Endodermal cell (in vitro differentiated cells): ENCODE data around the gene SCNN1A. TPM values are rescaled to one million over a fixed set of nuclear protein-coding genes. Genes with fewer than 3 reads are reported as not detected.

Experiments used
- DNase-seq: peaks from one replicate; pipeline ENCODE4 v3.0.0-alpha.2; 2017
- H3K27ac ChIP-seq: 2 replicates; pipeline ENCODE4 v1.5.1; 2013; ENCODE audit warnings: mild to moderate bottlenecking, low read depth, low read length, moderate library complexity
- H3K27me3 ChIP-seq: 2 replicates; pipeline ENCODE4 v1.6.1; 2013; ENCODE audit warnings: mild to moderate bottlenecking, low read length, moderate library complexity; ENCODE audit not compliant: insufficient read depth, control insufficient read depth, poor library complexity, severe bottlenecking
- H3K36me3 ChIP-seq: 2 replicates; pipeline ENCODE4 v1.7.0; 2013; ENCODE audit warnings: mild to moderate bottlenecking, low read length, moderate library complexity; ENCODE audit not compliant: control insufficient read depth, insufficient read depth
- H3K4me1 ChIP-seq: one replicate; pipeline ENCODE4 v1.7.0; 2013; ENCODE audit warnings: low read length; ENCODE audit not compliant: control insufficient read depth, insufficient read depth
- H3K4me3 ChIP-seq: 2 replicates; pipeline ENCODE4 v1.5.1; 2013; ENCODE audit warnings: mild to moderate bottlenecking, low read length, moderate library complexity
- H3K9ac ChIP-seq: 2 replicates; pipeline ENCODE4 v1.6.1; 2013; ENCODE audit warnings: mild to moderate bottlenecking, low read length, moderate library complexity; ENCODE audit not compliant: poor library complexity, severe bottlenecking; ENCODE audit errors: extremely low read depth
- H3K9me3 ChIP-seq: 2 replicates; pipeline ENCODE4 v1.6.1; 2013; ENCODE audit warnings: mild to moderate bottlenecking, low read length, moderate library complexity; ENCODE audit not compliant: control insufficient read depth
- H3K27ac Mint-ChIP-seq: 2 replicates; pipeline ENCODE4 v1.8.0; 2020; ENCODE audit warnings: mixed read lengths
- H3K27me3 Mint-ChIP-seq: 2 replicates; pipeline ENCODE4 v1.8.0; 2021; ENCODE audit warnings: mild to moderate bottlenecking, mixed read lengths; ENCODE audit not compliant: insufficient read depth
- H3K36me3 Mint-ChIP-seq: 2 replicates; pipeline ENCODE4 v1.8.0; 2020; ENCODE audit warnings: low read depth, mixed read lengths
- H3K4me1 Mint-ChIP-seq: 2 replicates; pipeline ENCODE4 v1.8.0; 2020; ENCODE audit warnings: mixed read lengths
- H3K4me3 Mint-ChIP-seq: 2 replicates; pipeline ENCODE4 v1.8.0; 2020; ENCODE audit warnings: mild to moderate bottlenecking, moderate library complexity, mixed read lengths
- H3K9me3 Mint-ChIP-seq: 2 replicates; pipeline ENCODE4 v1.8.0; 2020; ENCODE audit warnings: mild to moderate bottlenecking, mixed read lengths
- WGBS, 2 experiments: methylation state at CpG; one replicate each; pipeline versions ENCODE4 v1.1.5 to v1.1.7; 2013; ENCODE audit warnings: missing lambda C conversion rate in 2 of 2, mixed read lengths in 1 of 2; ENCODE audit not compliant: insufficient coverage in 1 of 2, insufficient read length in 1 of 2; 5-methylcytosine and 5-hydroxymethylcytosine counted together
- total RNA-seq, 2 donors: library from RNA; stranded (reverse); fragmentation: NEBNext Ultra II Directional in 1 of 2; extraction: Animal tissue kit (Norgen Biotek cat#: 25700) in 1 of 2; gene quantifications; 2 replicates in 1 of 2; 3 replicates in 1 of 2; pipeline ENCODE4 v1.2.1, GENCODE V29; 2021
- TF ChIP-seq, protein P1 (sequence below): fragments of 200-600 bp; sonication (generic); conservative IDR thresholded peaks from 2 replicates; pipeline ENCODE4 v1.5.0; 2021; ENCODE audit warnings: antibody characterized with exemption, mild to moderate bottlenecking

Gene SCNN1A
- total RNA-seq, 2 donors from 2014 or later: 32.1 to 87.7 TPM

DNA sequence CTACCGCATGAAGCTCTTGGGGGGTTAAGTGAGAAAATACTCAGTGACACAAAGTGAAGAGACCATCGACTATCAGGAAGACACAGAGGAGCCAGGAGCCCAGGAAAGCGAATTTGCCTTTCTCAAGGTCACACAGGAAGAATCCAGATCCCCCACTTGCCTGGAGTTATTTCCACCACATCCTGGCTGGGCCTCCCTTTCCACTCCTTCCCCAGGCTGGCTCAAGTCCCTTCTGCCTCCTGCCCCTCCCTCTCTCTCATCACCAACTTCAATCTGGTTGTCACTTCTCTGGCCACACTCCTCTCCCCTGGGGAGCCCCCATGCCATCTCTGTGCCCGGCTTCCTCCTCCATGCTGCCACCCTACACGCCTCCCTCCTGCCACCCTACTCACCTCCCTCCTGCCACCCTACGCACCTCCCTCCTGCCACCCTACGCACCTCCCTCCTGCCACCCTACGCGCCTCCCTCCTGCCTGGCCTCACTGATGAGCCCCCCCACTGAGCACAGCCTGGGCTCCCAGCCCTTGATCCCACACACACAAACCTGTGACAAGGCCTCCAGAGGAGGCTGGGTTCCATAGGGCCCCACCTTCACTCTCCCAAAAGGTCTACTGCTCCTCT, 6.3 kb downstream of the SCNN1A start:
- H3K36me3 ChIP-seq: no peaks in the 10 kb centered on the region
- no peaks in the 10 kb centered on the region for H3K9me3 ChIP-seq
- H3K27me3 ChIP-seq: no peaks in the 10 kb centered on the region
- H3K27ac ChIP-seq: no peak overlapping the region
- peak overlapping the region; percentile 27 for H3K27ac Mint-ChIP-seq
- H3K36me3 Mint-ChIP-seq: peaks cover 29% of the 10 kb centered on the region
- H3K4me1 Mint-ChIP-seq: peaks cover 39% of the 10 kb centered on the region
- no peak overlapping the region for H3K4me3 Mint-ChIP-seq
- WGBS, 2 experiments: 85 to 91% methylated on average over 3 to 9 of the region's 9 CpGs
- no peaks in the 10 kb centered on the region for H3K9me3 Mint-ChIP-seq
- peaks cover 12% of the 10 kb centered on the region for H3K4me1 ChIP-seq
- peaks cover 5% of the 10 kb centered on the region for H3K27me3 Mint-ChIP-seq
- peak; percentile 47 for DNase-seq
- TF ChIP-seq, protein P1, sequence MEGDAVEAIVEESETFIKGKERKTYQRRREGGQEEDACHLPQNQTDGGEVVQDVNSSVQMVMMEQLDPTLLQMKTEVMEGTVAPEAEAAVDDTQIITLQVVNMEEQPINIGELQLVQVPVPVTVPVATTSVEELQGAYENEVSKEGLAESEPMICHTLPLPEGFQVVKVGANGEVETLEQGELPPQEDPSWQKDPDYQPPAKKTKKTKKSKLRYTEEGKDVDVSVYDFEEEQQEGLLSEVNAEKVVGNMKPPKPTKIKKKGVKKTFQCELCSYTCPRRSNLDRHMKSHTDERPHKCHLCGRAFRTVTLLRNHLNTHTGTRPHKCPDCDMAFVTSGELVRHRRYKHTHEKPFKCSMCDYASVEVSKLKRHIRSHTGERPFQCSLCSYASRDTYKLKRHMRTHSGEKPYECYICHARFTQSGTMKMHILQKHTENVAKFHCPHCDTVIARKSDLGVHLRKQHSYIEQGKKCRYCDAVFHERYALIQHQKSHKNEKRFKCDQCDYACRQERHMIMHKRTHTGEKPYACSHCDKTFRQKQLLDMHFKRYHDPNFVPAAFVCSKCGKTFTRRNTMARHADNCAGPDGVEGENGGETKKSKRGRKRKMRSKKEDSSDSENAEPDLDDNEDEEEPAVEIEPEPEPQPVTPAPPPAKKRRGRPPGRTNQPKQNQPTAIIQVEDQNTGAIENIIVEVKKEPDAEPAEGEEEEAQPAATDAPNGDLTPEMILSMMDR: no peak
- no peak overlapping the region for H3K9ac ChIP-seq
- no peak overlapping the region for H3K4me3 ChIP-seq

DNA sequence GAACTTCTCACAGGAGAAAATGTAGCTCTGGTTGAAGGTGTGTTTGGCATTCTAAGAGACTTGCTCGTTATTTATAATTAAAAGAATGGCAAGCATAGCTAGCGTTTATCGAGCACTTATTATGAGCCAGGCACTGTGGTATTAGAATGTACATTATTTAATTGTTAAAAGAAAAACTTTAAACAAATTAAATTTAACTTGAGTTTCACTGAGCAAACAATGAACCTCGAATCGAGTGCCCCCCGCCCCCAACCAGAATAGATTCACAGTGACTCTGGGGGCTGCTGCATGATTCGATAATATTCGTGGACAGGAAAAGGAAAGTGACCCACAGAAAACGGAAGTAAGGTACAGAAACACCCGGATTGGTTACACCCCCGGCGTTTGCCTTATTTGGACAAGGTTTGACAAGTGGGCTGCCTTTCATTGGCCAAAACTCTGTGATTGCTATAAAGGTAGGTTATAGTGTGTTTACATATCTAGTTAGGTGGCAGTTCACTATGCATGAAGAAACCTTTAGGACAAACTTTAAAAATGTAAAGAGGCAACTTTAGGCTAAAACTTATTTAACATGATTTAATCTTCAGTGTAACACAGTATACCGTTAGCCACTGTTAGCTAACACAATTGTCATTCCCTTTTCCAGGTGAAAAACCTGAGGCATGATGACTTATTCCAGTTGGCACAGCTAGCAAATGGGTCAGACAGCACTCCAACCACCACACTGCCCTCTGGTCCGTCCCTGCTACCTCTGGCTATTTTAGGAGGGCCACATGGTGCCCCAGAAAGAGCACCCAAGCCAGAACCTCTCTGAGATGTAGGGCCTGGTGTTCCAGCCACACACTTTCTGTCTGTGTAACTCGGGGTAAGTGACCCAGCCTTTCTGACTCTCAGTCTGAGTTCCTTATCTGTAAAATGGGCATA, 7.1 kb downstream of the SCNN1A start:
- Histone ChIP-seq H3K27ac (no peak overlapping the region), H3K9me3 (no peaks in the 10 kb centered on the region), H3K27me3 (no peaks in the 10 kb centered on the region), H3K36me3 (no peaks in the 10 kb centered on the region), H3K9ac (no peak overlapping the region), H3K4me3 (no peak overlapping the region), H3K4me1 (peaks cover 6% of the 10 kb centered on the region)
- peak overlapping the region; percentile 27 for H3K27ac Mint-ChIP-seq
- no peaks in the 10 kb centered on the region for H3K27me3 Mint-ChIP-seq
- WGBS, 2 experiments: 91 to 92% methylated on average over 12 to 15 of the region's 15 CpGs
- no peak for DNase-seq
- peaks cover 29% of the 10 kb centered on the region for H3K36me3 Mint-ChIP-seq
- peaks cover 34% of the 10 kb centered on the region for H3K4me1 Mint-ChIP-seq
- TF ChIP-seq, protein P1: no peak
- no peaks in the 10 kb centered on the region for H3K9me3 Mint-ChIP-seq
- H3K4me3 Mint-ChIP-seq: no peak overlapping the region

DNA sequence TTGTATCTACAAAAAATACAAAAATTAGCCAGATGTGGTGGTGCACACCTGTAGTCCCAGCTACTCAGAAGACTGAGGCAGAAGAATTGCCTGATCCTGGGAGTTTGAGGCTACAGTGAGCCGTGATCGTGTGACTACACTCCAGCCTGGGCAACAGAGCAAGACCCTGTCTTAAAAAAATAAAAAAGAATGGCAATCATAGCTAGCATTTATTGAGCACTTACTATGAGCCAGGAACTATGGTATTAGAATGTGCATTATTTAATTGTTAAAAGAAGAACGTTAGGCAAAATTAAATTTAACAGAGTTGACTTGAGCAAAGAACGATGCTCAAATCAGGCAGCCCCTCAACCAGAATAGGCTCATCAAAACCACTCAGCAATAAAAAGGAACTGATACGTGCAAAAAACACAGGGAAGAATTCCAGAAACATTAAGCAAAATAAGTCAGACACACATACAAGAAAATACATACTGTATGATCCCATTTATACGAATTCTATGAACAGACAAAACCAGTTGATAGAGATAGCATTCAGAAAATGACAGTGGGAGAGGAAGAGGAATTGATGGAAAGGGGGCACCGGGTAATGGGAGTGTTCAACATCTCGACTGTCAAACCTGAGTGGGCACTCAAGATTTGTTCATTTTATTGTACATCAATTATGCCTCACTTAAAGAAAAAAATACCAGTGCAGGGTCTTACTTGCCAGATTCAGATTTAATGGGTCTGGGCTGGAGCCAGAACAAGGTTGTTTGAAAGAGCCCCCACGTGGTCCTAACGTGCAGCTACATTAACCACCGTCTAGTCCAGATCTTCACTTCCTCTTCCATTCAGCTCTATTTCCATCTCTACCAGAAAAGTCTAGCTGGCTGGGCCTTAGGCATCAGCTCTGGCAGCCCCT, 8.0 kb downstream of the SCNN1A start:
- Histone ChIP-seq H3K9me3 (no peaks in the 10 kb centered on the region), H3K9ac (no peak overlapping the region), H3K4me1 (peaks cover 6% of the 10 kb centered on the region), H3K27ac (no peak overlapping the region), H3K27me3 (no peaks in the 10 kb centered on the region), H3K36me3 (no peaks in the 10 kb centered on the region), H3K4me3 (no peak overlapping the region)
- peaks cover 25% of the 10 kb centered on the region for H3K4me1 Mint-ChIP-seq
- H3K4me3 Mint-ChIP-seq: no peak overlapping the region
- 83 to 86% methylated on average over 8 to 11 of the region's 11 CpGs for WGBS, 2 experiments
- TF ChIP-seq, protein P1: peak; percentile 67
- no peaks in the 10 kb centered on the region for H3K9me3 Mint-ChIP-seq
- no peaks in the 10 kb centered on the region for H3K27me3 Mint-ChIP-seq
- H3K27ac Mint-ChIP-seq: no peak overlapping the region
- H3K36me3 Mint-ChIP-seq: peaks cover 33% of the 10 kb centered on the region
- no peak for DNase-seq
